OCI-LY1 (cell line): ENCODE results near the gene CKB.

ENCODE experiments used
- H2AFZ ChIP-seq: fragments of 200-600 bp; sonication (generic), shearing (Covaris generic); 2 replicates; pipeline ENCODE4 v1.6.0; 2014; ENCODE audit warnings: antibody characterized with exemption, mild to moderate bottlenecking, low read length
- H3F3A ChIP-seq: fragments of 200-600 bp; sonication (generic), shearing (Covaris generic); 2 replicates; pipeline ENCODE4 v1.6.0; 2014; ENCODE audit warnings: mild to moderate bottlenecking, antibody characterized with exemption, low read length, moderate library complexity; ENCODE audit not compliant: insufficient read depth
- H3K27ac ChIP-seq: fragments of 200-600 bp; sonication (generic); 2 replicates; pipeline ENCODE4 v1.5.1; 2014; ENCODE audit warnings: low read length, mixed run types, mild to moderate bottlenecking, low read depth; ENCODE audit not compliant: poor library complexity, severe bottlenecking
- H3K27me3 ChIP-seq: fragments of 200-600 bp; sonication (generic); 2 replicates; pipeline ENCODE4 v1.6.0; 2014; ENCODE audit warnings: antibody characterized with exemption, mild to moderate bottlenecking, low read length, moderate library complexity; ENCODE audit not compliant: insufficient read depth
- H3K36me3 ChIP-seq: fragments of 200-600 bp; sonication (generic); 2 replicates; pipeline ENCODE4 v1.6.1; 2014; ENCODE audit warnings: mild to moderate bottlenecking, antibody characterized with exemption, low read length, moderate library complexity, mixed read lengths; ENCODE audit not compliant: insufficient read depth
- H3K4me1 ChIP-seq: fragments of 200-600 bp; sonication (generic); 2 replicates; pipeline ENCODE4 v1.5.1; 2014; ENCODE audit warnings: mild to moderate bottlenecking, low read length, moderate library complexity; ENCODE audit not compliant: insufficient read depth, severe bottlenecking
- H3K4me2 ChIP-seq: fragments of 200-600 bp; sonication (generic), shearing (Covaris generic); 2 replicates; pipeline ENCODE4 v1.6.1; 2014; ENCODE audit warnings: low read length
- H3K4me3 ChIP-seq: fragments of 200-600 bp; sonication (generic); 2 replicates; pipeline ENCODE4 v1.5.1; 2014; ENCODE audit warnings: low read length, low read depth, mild to moderate bottlenecking, mixed read lengths; ENCODE audit not compliant: poor library complexity, severe bottlenecking
- H3K79me2 ChIP-seq: fragments of 200-600 bp; shearing (Covaris generic); 2 replicates; pipeline ENCODE4 v1.6.1; 2016; ENCODE audit warnings: mixed run types, low read length, mixed read lengths; ENCODE audit not compliant: insufficient read depth
- H3K9ac ChIP-seq: fragments of 200-600 bp; sonication (generic), shearing (Covaris generic); 2 replicates; pipeline ENCODE4 v1.6.1; 2014; ENCODE audit warnings: mild to moderate bottlenecking, low read length, mixed read lengths
- H3K9me2 ChIP-seq: fragments of 200-600 bp; sonication (generic), shearing (Covaris generic); 2 replicates; pipeline ENCODE4 v1.6.1; 2014; ENCODE audit warnings: low read depth, mild to moderate bottlenecking, low read length, mixed read lengths
- H3K9me3 ChIP-seq: fragments of 200-600 bp; shearing (Covaris generic); 2 replicates; pipeline ENCODE4 v1.6.1; 2014; ENCODE audit warnings: low read length, mixed read lengths
- H4K20me1 ChIP-seq: fragments of 200-600 bp; sonication (generic), shearing (Covaris generic); 2 replicates; pipeline ENCODE4 v1.6.0; 2016; ENCODE audit warnings: mild to moderate bottlenecking, low read length; ENCODE audit not compliant: insufficient read depth
- CTCF ChIP-seq: fragments of 200-600 bp; sonication (generic), shearing (Covaris generic); IDR thresholded peaks from 2 replicates; pipeline ENCODE4 v1.5.1; 2017; ENCODE audit warnings: mild to moderate bottlenecking, antibody characterized with exemption, low read length, moderate library complexity, mixed read lengths
- EZH2 ChIP-seq: fragments of 200-600 bp; sonication (generic), shearing (Covaris generic); IDR thresholded peaks from 2 replicates; pipeline ENCODE4 v1.8.0; 2017; ENCODE audit warnings: borderline replicate concordance, mixed run types, mild to moderate bottlenecking, antibody characterized with exemption, low read length, moderate library complexity, mixed read lengths

The CKB gene

DNA sequence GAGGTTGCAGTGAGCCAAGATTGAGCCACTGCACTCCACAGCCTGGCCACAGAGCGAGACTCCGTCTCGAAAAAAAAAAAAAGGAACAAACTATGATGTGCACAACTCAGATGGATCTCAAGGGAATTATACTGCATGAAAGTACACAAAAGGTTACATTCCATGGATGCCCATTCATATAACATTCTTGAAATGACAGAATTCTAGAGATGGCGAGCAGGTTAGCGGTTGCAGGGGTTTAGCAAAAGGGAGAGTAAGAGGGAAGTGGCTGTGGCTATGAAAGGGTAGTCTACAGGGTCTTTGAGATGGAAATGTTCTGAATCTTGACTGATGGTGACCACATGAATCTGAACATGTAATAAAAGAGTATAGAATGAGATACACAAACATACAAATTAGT, 49.7 kb downstream of the CKB start:
- no peaks in the 10 kb centered on the region for H3F3A ChIP-seq
- H3K36me3 ChIP-seq, result peaks cover 72% of the 10 kb centered on the region

More for the DNA sequence above, 49.7 kb downstream of the CKB start:
- H3K79me2 ChIP-seq, result no peaks in the 10 kb centered on the region
- no peaks in the 10 kb centered on the region for H4K20me1 ChIP-seq
- no peaks in the 10 kb centered on the region for H3K9me3 ChIP-seq
- no peak overlapping the region for H3K4me3 ChIP-seq
- TF ChIP-seq EZH2, result no peak
- no peak for TF ChIP-seq CTCF
- no peak overlapping the region for H3K27ac ChIP-seq
- no peak overlapping the region for H3K9ac ChIP-seq
- peaks cover 9% of the 10 kb centered on the region for H3K4me1 ChIP-seq
- H3K4me2 ChIP-seq, result no peak overlapping the region
- H3K27me3 ChIP-seq, result no peaks in the 10 kb centered on the region
- H3K9me2 ChIP-seq, result no peaks in the 10 kb centered on the region
- no peak overlapping the region for H2AFZ ChIP-seq
